K562 (cell line): ENCODE results near the gene TMEM164. TPM values are rescaled to one million over a fixed set of nuclear protein-coding genes. Genes with fewer than 3 reads are reported as not detected.

Source experiments
- BRCA1 ChIP-seq, 2 experiments: fragments of 450-650 bp in 1 of 2; sonication (generic) in 1 of 2; formaldehyde crosslinking in 1 of 2; IDR thresholded peaks; 2 replicates each; pipeline versions ENCODE4 v1.5.0 to v1.6.1; 2017 to 2020; ENCODE audit warnings: mild to moderate bottlenecking in 1 of 2, missing genetic modification reagents in 1 of 2
- EGR1 ChIP-seq: fragments of 450-650 bp; conservative IDR thresholded peaks from 2 replicates; pipeline ENCODE4 v1.6.1; 2017; ENCODE audit warnings: mild to moderate bottlenecking
- ELF4 ChIP-seq: fragments of 450-650 bp; formaldehyde crosslinking; IDR thresholded peaks from 2 replicates; pipeline ENCODE4 v1.4.0; 2022; ENCODE audit warnings: missing genetic modification characterization
- GATAD2A ChIP-seq: fragments of 450-650 bp; IDR thresholded peaks from 2 replicates; pipeline ENCODE4 v1.6.1; 2017
- GATAD2B ChIP-seq: fragments of 450-650 bp; IDR thresholded peaks from 2 replicates; pipeline ENCODE4 v1.6.1; 2017; ENCODE audit warnings: mild to moderate bottlenecking, borderline replicate concordance
- HDGF ChIP-seq: fragments of 450-650 bp; IDR thresholded peaks from 2 replicates; pipeline ENCODE4 v1.6.1; 2016
- HMGN3 ChIP-seq: IDR thresholded peaks from 2 replicates; pipeline ENCODE4 v1.6.1; 2011; ENCODE audit warnings: borderline replicate concordance, low read depth, mild to moderate bottlenecking, mixed read lengths, low read length; ENCODE audit not compliant: insufficient read length; ENCODE audit errors: extremely low read depth
- KDM1A ChIP-seq, 2 experiments: fragments of 450-650 bp; IDR thresholded peaks; 2 replicates each; pipeline ENCODE4 v1.6.1; 2016; ENCODE audit warnings: mild to moderate bottlenecking in 2 of 2
- KDM4B ChIP-seq, 2 experiments: fragments of 450-650 bp in 1 of 2; sonication (generic) in 1 of 2; IDR thresholded peaks; 2 replicates each; pipeline ENCODE4 v1.6.1; 2016 to 2017; ENCODE audit warnings: borderline replicate concordance in 2 of 2, antibody characterized with exemption in 1 of 2, low read depth in 1 of 2, mild to moderate bottlenecking in 1 of 2
- LEF1 ChIP-seq: fragments of 450-650 bp; IDR thresholded peaks from 2 replicates; pipeline ENCODE4 v1.6.1; 2016; ENCODE audit warnings: mild to moderate bottlenecking
- MBD2 ChIP-seq: sonication (generic); IDR thresholded peaks from 2 replicates; pipeline ENCODE4 v1.6.1; 2016; ENCODE audit warnings: low read depth, borderline replicate concordance
- MLLT1 ChIP-seq, 2 experiments: fragments of 450-650 bp; IDR thresholded peaks; 2 replicates each; pipeline ENCODE4 v1.6.1; 2016
- MNT ChIP-seq, 2 experiments: fragments of 450-650 bp; conservative IDR thresholded peaks; 2 replicates each; pipeline ENCODE4 v1.6.1; 2017; ENCODE audit warnings: mild to moderate bottlenecking in 2 of 2, moderate library complexity in 2 of 2
- MYC ChIP-seq, 2 experiments: fragments of 250-450 bp in 1 of 2; sonication (Bioruptor Pico) in 1 of 2; IDR thresholded peaks; 2 replicates each; pipeline versions ENCODE4 v1.5.1 to v1.6.1; 2012 to 2021; ENCODE audit warnings: low read depth in 2 of 2, borderline replicate concordance in 1 of 2, improper control_type of control experiment in 1 of 2, low read length in 1 of 2, mild to moderate bottlenecking in 1 of 2, moderate library complexity in 1 of 2
- PHF8 ChIP-seq: fragments of 200-600 bp; sonication (generic); IDR thresholded peaks from 2 replicates; pipeline ENCODE4 v1.6.1; 2012; ENCODE audit warnings: mixed run types, mild to moderate bottlenecking, inconsistent platforms, low read length, moderate library complexity, borderline replicate concordance
- POLR2AphosphoS2 ChIP-seq: IDR thresholded peaks from 2 replicates; pipeline ENCODE4 v1.6.1; 2012; ENCODE audit warnings: low read length, improper control_type of control experiment
- RCOR1 ChIP-seq, 2 experiments: IDR thresholded peaks; 2 replicates each; pipeline ENCODE4 v1.6.1; 2012; ENCODE audit warnings: low read depth in 2 of 2, low read length in 2 of 2, borderline replicate concordance in 1 of 2, improper control_type of control experiment in 1 of 2
- RNF2 ChIP-seq: sonication (generic); IDR thresholded peaks from 2 replicates; pipeline ENCODE4 v1.6.1; 2016
- SMARCE1 ChIP-seq: fragments of 450-650 bp; IDR thresholded peaks from 2 replicates; pipeline ENCODE4 v1.7.1; 2016; ENCODE audit warnings: mild to moderate bottlenecking
- SUPT5H ChIP-seq: fragments of 450-650 bp; IDR thresholded peaks from 2 replicates; pipeline ENCODE4 v1.6.1; 2016
- TBP ChIP-seq: optimal IDR thresholded peaks from 2 replicates; pipeline ENCODE3; 2011; ENCODE audit warnings: low read depth, low read length, improper control_type of control experiment
- ZC3H8 ChIP-seq: fragments of 450-650 bp; IDR thresholded peaks from 2 replicates; pipeline ENCODE4 v1.6.1; 2017
- ZNF316 ChIP-seq: fragments of 450-650 bp; IDR thresholded peaks from 2 replicates; pipeline ENCODE4 v1.6.1; 2016
- polyA plus RNA-seq, 8 experiments: library from polyadenylated mRNA; depleted of rRNA in 4 of 8; stranded (reverse) in 5 of 8; unstranded in 3 of 8; fragments of >200 nt; fragmentation: Nextera tagmentation in 2 of 8; fragmentation: Illumina TruSeq in 1 of 8; extraction: Ambion mirVana in 2 of 8; extraction: Trizol in 1 of 8; gene quantifications; 2 replicates each; pipeline versions ENCODE4 v1.2.1 to v1.2.3, GENCODE V29; 2011 to 2014; ENCODE audit warnings: inconsistent platforms in 1 of 8, missing spikeins in 1 of 8
- total RNA-seq, 7 experiments: library from RNA; depleted of rRNA in 6 of 7; stranded (reverse); fragments of >200 nt in 6 of 7; fragmentation: Illumina TruSeq in 2 of 7; extraction: Trizol in 2 of 7; gene quantifications; 2 replicates each; pipeline versions ENCODE4 v1.2.1 to v1.2.3, GENCODE V29; 2011 to 2021; ENCODE audit warnings: low replicate concordance in 1 of 7

TMEM164 gene
- total and polyA plus RNA-seq, 9 of the 15 experiments (the other 6 are each of a cell fraction or from before 2014, with no cell fraction given) = 2.4 to 57.3 (median 23.1) TPM

- peak in 1 of 2 experiments; percentile 59; a peak in 1 of 4 replicates for TF ChIP-seq RCOR1 (IDR thresholded peaks at IDR 0.05; ENCODE audit: borderline replicate concordance in 1 of 2, low read depth in 2 of 2, low read length in 2 of 2)
- peak; percentile 50 to 70; a peak in 3 of 4 replicates for TF ChIP-seq MNT (conservative IDR thresholded peaks at IDR 0.05)
- TF ChIP-seq SUPT5H = peak; percentile 81
- TF ChIP-seq BRCA1 (IDR thresholded peaks at IDR 0.05) = no peak
- no peak for TF ChIP-seq BRCA1 (CRISPR knock-in tag; IDR thresholded peaks at IDR 0.05)
- peak; percentile 84 to 91 for TF ChIP-seq MLLT1 (IDR thresholded peaks at IDR 0.05)
- peak; percentile 83; the same call in 1 of the 2 replicates for TF ChIP-seq ZC3H8
- peak; percentile 90 for TF ChIP-seq ELF4 (CRISPR knock-in tag)
- TF ChIP-seq TBP = peak; percentile 47
- TF ChIP-seq ZNF316 = 0 out of 2 replicates have a peak, but pooled peaks have one; percentile 8
- TF ChIP-seq GATAD2A = peak; percentile 72; the same call in 1 of the 2 replicates
- TF ChIP-seq HDGF = peak; percentile 85; the same call in 1 of the 2 replicates
- peak; percentile 36; the same call in 1 of the 2 replicates for TF ChIP-seq MBD2
- peak; percentile 86 for TF ChIP-seq EGR1
- TF ChIP-seq RNF2 = peak; percentile 51; the same call in 1 of the 2 replicates
- peak in 1 of 2 experiments; percentile 19; a peak in 2 of 4 replicates for TF ChIP-seq KDM4B (IDR thresholded peaks at IDR 0.05; ENCODE audit: borderline replicate concordance in 2 of 2, low read depth in 1 of 2)
- TF ChIP-seq MYC (IDR thresholded peaks at IDR 0.05; ENCODE audit: low read depth, low read length) = peak; percentile 52
- TF ChIP-seq MYC (CRISPR knock-in tag; IDR thresholded peaks at IDR 0.05; ENCODE audit: borderline replicate concordance, low read depth) = no peak
- no peak for TF ChIP-seq POLR2AphosphoS2
- TF ChIP-seq GATAD2B = peak; percentile 34; the same call in 1 of the 2 replicates
- TF ChIP-seq KDM1A (IDR thresholded peaks at IDR 0.05) = peak in 1 of 2 experiments; percentile 91; a peak in 2 of 4 replicates
- peak; percentile 71; the same call in 1 of the 2 replicates for TF ChIP-seq PHF8
- peak; percentile 59 for TF ChIP-seq SMARCE1
- peak; percentile 20; the same call in 1 of the 2 replicates for TF ChIP-seq LEF1
- TF ChIP-seq HMGN3 = no peak
Observed at GRCh38 chrX:110002300-110003166, at the start of gene TMEM164 (continued).
